GM18526 (cell line): ENCODE data around the gene DPP7.

Experiments used
- POLR2A ChIP-seq: IDR thresholded peaks from 3 replicates; pipeline ENCODE4 v1.6.1; 2011; ENCODE audit not compliant: insufficient read length; ENCODE audit errors: extremely low read depth

Gene DPP7

GRCh38 chr9:137127301-137128157 is 13.0 kb upstream of the DPP7 start:
- no peak for TF ChIP-seq POLR2A

- TF ChIP-seq POLR2A = no peak
Observed at GRCh38 chr9:137126786-137127185, 12.3 kb upstream of the DPP7 start.

- TF ChIP-seq POLR2A = no peak
Observed at GRCh38 chr9:137123468-137123837, 8.9 kb upstream of the DPP7 start.

- TF ChIP-seq POLR2A = no peak
Observed at GRCh38 chr9:137117269-137117731, 2.8 kb upstream of the DPP7 start.

GRCh38 chr9:137116728-137117127 is 2.2 kb upstream of the DPP7 start:
- no peak for TF ChIP-seq POLR2A

GRCh38 chr9:137116027-137116507 is 1.5 kb upstream of the DPP7 start:
- TF ChIP-seq POLR2A = no peak

GRCh38 chr9:137115394-137116026 is 977 bp upstream of the DPP7 start:
- TF ChIP-seq POLR2A = no peak

- TF ChIP-seq POLR2A = no peak
Observed at GRCh38 chr9:137114220-137114612, 317 bp downstream of the DPP7 start.

- TF ChIP-seq POLR2A = no peak
Observed at GRCh38 chr9:137113385-137114159, 961 bp downstream of the DPP7 start.

GRCh38 chr9:137112564-137113384 is 1.8 kb downstream of the DPP7 start:
- TF ChIP-seq POLR2A = no peak

- no peak for TF ChIP-seq POLR2A
Observed at GRCh38 chr9:137111788-137112563, 2.6 kb downstream of the DPP7 start.

GRCh38 chr9:137110911-137111787 is 3.4 kb downstream of the DPP7 start:
- no peak for TF ChIP-seq POLR2A

- TF ChIP-seq POLR2A = no peak
Observed at GRCh38 chr9:137110147-137110910, 4.2 kb downstream of the DPP7 start.
